Pons (tissue), 1 donor: Measurements from ENCODE around the gene KRT20.
"Not testable (repeated sequence)": the region's sequence is repeated elsewhere in the genome, so short reads cannot be mapped to it uniquely, and the experiment has no call there.

Experiments used
- DNase-seq: peaks from one replicate; pipeline ENCODE4 v3.0.0-alpha.2; 2016; ENCODE audit warnings: low spot score

Gene KRT20

DNA sequence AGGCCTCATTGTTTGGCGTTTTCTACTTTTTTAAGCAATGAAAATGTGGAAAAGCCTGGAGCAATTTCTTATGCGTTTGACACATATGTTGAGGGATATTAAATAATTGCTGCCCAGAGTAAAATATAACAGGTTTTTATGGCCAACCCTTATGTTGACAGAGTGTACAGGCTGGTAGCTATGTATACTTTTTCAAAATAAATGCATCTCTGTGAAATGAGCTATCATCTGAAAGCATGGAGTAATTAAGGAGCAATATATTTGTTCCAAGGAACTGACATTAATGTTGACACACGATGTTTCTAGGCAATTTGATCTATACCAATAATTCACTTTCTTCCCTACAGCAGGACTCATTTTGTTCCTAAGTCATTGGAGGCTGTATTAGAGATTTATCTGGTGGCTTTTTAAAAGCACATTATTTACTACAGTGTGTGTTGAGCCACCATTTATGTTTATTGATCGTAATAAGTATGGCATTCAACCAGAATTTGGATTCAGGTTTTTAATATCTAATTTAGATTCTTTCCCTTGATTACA is 11.9 kb upstream of the KRT20 start:
- DNase-seq, result no peak

- no peak for DNase-seq
Observed at GRCh38 chr17:40895106-40895730, 10.2 kb upstream of the KRT20 start.

DNA sequence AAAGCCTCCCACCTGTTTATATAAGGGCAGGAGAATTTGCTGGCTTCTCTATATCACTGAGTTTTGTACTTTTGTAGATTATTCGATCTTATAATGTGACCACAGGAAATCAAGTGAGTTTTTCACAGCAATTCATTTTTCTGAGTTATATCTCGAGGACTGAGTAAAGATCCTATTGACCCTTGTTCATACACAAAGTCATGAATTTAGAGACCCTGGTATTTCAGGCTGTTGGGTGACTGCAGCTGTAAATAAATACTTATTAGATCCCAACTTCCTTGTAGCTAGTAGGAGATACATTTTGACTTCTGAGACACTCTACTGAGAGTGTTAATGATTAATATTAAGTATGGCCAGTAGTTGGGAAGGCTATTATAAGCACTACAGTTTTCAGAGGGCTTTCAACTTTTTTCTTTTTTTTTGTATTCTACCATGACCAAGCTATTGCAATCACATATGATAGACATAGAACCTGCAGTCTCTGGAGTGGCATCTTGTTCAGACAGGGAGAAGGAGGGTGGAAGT is 3.2 kb upstream of the KRT20 start:
- DNase-seq, result no peak

DNA sequence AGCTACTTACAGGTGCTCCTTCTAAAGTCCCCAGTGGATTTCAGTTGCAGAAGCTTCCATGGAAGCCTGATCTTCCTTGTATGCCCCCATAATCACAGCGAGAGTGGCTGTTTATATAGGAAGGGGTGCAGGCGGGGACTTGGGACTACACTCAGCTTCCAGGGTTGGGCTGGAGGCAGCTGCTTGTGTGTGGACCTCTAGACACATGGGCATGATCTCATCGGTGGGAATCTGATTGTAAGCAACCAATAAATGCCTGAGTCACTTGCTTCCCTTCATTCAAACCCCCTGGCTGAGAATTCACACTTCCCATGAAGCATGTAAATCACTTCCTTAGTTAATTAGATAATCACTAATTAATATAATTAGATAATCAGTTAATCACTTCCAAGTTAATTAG is 1.0 kb upstream of the KRT20 start:
- DNase-seq, result no peak

GRCh38 chr17:40883626-40884334 is 1.3 kb downstream of the KRT20 start:
- DNase-seq, result no peak

DNA sequence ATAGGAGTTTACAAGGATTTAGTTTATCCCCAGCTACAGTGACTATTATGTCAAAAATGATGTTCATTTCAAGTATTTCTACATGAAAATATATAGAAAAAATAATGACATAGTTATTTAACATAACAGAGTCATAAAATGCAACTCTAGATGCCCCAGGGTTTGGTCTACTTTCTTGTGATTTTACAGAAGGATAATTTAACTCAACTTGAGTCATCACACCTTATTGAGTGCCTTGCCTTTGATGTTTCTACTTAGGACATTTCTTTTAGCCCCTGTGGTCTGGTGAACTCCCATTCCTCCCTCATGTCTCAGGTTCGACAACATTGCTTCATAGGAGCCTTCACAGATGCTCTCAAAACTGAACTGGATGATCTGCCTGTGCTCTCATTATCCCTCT is 2.0 kb downstream of the KRT20 start:
- no peak for DNase-seq

DNA sequence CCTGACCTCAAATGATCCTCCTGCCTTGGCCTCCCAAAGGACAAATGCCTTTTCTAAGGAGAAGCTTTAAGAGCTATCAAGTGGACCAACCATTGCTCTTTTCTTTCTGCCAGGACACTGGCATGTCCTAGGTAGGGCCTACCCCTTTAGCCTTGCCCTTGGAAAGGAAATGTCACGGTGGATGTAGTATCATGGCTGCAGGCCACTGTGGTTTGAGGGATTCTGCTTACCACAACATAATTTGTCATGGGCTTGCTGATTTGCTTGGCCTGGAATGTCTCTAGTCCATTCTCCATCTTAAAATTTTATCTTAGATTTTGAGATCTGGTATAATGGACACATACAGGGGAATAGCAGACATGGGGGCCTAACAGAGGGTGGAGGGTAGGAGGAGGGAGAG is 6.0 kb downstream of the KRT20 start:
- no peak for DNase-seq

- no peak for DNase-seq
Observed at GRCh38 chr17:40878044-40878443, 7.0 kb downstream of the KRT20 start.

- no peak for DNase-seq
Observed at GRCh38 chr17:40873801-40874200, 11.2 kb downstream of the KRT20 start.

GRCh38 chr17:40873255-40873654 is 11.8 kb downstream of the KRT20 start:
- DNase-seq, result no peak

DNA sequence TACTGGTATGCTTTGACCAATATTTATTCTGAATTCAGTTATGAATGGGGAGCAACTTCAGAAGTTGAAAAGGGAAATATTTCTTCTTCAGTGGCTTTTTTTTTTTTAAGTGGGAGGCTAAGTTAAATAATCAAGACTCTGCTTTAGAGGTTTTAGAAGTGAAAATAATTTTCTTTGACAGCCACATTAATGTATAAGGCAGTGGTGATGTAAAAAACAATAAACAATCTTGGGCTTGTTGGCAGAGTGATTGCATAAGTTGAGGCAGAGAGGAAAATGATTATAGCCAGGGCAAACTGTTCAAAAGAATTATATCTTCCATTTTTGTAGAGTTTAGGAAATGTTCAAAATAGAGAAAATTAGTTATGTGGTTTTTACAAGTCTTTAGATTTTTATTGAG is 12.6 kb downstream of the KRT20 start:
- no peak for DNase-seq

DNA sequence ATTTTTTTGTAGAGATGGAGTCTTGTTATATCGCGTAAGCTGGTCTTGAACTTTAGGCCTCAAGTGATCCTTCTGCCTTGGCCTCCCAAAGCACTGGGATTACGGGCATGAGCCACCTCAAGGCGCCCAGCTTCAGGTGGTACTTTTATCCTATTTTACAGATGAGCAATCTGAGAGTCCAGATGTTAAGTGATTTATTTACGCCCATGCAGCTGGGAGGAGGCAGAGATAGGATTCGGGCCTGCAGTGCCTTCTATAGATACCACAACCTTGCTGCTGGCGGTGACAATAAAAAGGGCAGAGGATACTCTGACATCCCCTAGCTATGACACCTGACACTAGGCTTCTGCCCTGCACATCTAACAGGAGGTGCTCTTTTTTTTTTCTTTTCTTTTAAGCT is 13.7 kb downstream of the KRT20 start:
- DNase-seq, result no peak

GRCh38 chr17:40870136-40870535 is 14.9 kb downstream of the KRT20 start:
- DNase-seq, result no peak

GRCh38 chr17:40866838-40867237 is 18.2 kb downstream of the KRT20 start, which contains the start of gene KRT12:
TSS of gene KRT12 (minus strand) at chr17:40867223. CDS start at chr17:40867186, 37 bp downstream.
- no peak for DNase-seq

DNA sequence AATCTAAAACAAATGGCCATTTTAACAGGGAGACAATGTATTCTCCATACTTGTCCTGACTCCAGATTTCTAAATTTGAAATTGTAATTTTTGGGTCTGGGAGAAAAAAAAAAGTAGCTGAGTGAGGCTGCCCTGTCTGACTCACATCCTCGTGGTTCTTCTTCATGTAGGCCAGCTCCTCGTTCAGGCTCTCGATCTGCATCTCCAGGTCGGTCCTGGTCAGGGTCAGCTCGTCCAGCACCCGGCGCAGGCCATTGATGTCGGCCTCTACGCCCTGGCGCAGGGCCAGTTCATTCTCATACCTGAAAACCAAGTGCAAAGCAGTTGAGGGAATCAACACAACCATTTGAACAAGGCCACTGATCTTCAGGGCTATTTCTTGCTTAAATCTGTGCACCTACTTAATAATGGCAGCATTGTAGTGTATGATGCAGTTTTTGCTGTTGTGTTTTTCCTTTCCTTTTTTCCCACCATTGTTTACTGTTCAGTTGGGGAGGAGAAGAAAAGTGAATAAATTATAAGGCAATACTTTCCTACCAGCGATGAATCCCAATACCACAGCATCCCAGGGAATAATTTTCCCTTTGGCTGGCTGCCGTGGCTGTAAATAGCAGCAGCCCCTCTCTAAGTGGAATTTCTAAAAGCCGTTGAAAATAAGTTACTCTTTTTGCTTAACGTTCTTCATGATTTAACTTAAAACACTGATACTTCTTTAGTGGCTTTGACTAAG is 20.2 kb downstream of the KRT20 start:
- DNase-seq, result no peak

DNA sequence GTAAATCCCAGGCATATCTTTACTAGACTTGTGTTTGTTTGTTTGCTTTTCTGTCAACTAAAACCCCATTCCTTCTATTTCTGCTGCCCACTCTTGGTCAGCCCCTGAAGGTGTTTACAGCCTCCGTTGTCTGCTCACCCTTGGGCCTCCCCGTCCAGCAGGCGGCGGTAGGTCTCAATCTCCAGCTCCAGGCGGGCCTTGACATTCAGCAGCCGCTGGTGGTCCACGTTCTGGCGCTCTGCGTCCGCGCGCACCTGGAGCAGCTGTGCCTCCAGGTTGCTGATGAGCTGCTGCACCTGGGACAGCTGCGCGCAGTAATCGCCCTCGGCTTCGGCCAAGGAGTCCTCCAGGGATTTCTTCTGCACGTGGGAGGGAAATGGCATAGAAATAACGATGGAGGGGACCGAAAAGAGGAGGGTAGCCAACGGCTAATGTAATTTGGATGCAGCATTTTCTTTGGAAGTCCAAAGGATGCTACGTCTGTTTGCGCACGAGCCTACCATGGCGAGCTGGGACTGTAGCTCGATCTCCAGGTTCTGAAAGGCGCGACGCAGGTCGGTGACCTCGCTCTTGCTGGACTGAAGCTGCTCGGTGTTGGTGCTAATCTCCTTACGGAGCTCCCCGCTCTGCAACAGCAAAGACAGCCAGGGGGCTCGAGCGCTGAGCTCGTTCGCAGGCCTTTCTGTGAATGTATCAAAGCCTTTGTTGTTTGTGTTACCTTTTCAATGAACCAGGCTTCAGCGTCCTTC is 21.9 kb downstream of the KRT20 start:
- no peak for DNase-seq

GRCh38 chr17:40859536-40859935 is 25.5 kb downstream of the KRT20 start:
- DNase-seq, result no peak

GRCh38 chr17:40858667-40859066 is 26.4 kb downstream of the KRT20 start:
- not testable (repeated sequence) for DNase-seq

DNA sequence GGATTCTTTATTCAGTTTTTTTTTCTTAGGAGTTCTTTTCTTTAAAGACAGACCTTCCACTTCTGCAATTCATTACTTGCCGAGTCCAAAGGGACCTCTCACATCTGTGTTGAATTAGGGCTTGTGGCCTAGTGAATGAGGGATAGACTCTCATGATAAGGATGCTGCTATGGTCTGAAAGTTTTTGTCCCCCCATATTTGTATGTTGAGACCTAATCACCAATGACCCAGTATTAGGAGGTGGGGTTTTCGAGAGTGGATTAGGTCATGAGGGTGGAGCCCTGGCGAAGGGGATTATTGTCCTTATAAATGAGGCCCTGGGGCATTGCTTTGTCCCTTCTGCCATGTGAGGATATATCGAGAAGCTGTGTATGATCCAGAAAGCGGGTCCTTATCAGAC is 27.5 kb downstream of the KRT20 start:
- no peak for DNase-seq

DNA sequence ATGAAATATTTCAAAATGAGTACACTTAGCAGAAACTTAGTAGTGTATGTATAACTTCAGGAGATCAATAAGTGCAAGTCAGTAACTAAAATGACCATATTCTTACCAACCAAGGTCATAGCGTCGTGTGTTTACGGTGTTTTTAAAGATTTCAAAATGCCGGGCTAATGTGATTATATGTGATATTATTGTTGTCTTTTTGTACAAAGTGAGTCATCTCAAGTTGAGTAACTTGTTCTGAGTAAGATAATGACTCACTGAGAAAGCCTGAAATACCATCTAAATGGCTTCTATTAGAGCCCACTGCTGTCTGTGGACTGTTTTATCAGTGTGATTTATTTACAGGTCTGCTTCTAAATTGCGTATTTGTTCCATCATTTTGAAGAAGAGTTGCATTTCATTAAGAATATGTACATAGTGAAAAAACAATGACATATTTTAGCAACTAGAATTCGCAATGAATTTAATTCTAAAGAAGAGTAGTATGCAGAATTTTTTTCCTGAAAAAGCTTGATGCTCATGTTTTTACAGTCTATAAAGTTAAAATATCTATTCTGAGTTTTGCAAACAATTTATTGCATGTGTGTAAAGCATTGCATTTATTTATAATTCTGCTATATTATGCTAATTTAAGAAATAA is 30.7 kb downstream of the KRT20 start:
- no peak for DNase-seq

GRCh38 chr17:40852364-40852763 is 32.7 kb downstream of the KRT20 start:
- DNase-seq, result no peak
